CD4-positive, alpha-beta T cell treated with Interleukin-6 at 100 ng/mL for 8 hours (primary cell): Measurements from ENCODE around the gene GBGT1.

Source experiments
- DNase-seq: peaks from one replicate; pipeline ENCODE4 v3.0.0-alpha.2; 2020; ENCODE audit warnings: mixed read lengths, low spot score

The GBGT1 gene

DNA sequence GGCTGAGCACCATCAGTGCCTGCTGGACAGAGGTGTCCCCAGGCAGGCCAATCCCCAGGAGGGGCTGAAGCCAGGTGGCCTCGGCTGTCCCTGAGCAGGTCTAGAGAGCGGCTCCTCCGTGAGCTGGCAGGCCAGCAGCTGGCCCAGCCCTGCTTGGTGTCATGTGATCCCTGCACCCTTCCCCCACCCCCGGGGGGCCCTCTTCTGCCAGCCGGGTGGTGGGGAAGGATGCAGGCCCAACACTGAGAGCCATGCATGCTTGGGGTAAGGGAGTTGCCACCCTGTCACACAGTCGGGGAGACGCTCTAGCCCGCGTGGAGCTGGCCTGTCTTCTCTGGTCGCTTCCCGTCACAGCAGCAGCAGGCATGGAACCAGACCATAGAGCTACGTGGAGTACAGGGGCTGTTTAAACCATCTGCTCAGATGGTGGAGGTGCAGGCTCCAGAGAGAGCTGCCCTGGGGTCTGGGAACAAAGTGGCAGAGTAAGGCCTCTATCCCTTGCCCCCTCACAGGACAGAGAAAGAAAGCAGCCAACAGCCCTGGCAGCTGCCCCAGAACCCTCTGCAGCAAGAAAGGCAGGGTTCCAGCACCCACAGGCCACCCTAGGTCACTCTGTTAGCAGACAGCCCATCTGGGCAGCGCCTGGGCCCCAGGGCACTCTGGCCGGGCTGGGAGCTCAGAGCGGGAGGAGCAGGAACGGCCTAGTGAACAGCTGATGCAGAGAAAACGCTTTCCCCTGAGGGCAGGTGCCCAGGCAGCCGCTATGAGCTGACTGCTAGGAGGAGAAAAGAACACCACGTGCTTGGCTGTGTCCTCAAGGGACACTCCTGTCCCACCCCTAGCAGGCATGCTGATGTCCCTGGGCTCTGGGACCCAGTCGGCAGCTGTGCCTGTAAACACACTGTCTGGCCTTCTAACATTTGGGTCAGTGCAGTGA lies 49.5 kb downstream of the GBGT1 start:
- DNase-seq, result no peak

DNA sequence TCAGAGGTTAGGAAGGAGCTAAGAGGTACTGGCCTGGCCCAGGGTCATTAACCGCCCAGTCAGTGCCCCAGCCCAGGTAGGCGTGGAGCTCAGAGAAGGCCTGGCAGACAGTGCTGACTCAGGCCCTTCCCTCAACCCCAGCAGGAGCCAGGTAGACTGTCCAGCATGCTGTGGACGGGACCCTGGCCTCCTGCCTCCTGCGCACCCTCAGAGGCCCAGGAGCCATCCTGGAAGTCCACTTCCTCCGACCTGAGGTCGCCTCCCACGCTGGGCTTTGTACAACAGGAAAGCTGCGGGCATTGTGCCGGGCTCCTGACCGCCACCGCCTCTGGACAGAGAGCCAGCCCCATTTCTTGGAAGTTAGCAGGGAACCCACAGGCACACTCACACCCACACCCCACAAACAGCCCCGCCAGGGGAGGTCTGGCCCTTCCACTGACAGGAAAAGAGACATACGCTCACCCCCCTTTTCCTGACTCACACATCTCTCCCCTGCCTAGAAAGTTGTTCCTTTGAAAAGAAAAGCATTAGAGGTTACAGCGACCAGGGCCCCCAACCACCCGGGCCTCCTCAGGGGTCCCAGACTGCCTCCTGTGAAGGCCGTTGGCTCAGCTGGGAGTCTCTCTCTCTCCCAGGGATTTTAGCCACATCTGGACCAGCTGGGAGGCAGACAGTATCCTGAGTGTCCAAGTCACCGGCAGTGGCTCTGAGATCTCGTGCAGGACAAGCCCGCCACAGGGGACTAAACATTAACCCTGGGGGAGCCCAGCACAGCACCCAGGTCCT lies 50.4 kb downstream of the GBGT1 start:
- no peak for DNase-seq

DNA sequence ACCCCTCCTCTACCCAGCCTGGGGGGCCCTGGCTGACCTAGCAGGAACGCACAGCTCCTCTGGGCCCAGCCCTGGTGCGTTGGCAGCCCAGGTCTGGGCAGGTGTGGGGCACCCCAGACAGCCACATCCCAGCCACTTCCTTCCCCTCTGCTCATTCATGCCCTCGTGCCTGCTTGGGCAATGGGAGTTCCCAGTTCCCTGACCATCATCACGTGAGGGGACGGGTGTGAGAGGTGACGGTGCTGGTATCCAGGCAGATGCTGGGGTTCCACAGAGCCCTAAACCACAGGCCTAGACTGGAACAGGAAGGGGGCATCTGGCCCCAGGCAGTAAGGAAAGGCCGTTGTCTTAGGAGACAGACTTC lies 51.1 kb downstream of the GBGT1 start:
- DNase-seq, result peak; percentile 33

- no peak for DNase-seq
Measured at GRCh38 chr9:133111808-133112662, 51.7 kb downstream of the GBGT1 start.

DNA sequence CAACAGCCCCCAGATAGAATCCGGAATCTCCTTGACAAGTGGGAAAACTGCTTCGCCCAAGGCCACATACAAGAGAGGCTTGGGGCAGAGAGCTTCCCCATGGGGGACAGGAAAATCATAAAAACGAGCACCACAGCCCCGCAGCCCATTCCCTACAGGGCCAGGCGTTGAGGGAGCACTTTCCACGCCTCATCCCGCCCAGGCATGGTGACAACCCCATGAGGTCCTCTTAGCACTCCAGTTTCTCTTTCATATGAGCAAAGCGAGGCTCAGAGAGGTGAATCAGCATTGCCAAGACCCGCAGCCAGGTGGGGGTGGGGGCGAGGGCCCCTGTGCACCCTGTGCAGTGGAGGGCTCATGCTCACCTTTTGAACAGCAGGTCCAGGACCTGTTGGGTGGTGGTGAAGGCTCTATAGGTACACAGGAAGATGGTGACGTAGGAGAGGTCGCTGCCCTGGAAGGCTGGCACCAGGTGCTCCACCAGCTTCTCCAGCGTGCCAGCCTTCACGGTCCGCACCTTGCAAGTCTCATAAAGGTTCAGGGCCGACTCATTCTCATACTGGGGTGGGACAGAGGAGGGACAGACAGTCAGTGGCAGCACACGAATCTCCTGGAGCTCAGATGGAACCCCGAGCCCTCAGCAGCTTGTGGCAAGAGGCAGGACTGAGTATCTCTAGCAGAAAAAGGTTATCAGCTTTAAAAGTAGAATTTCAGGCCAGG lies 53.6 kb downstream of the GBGT1 start:
- no peak for DNase-seq

GRCh38 chr9:133108794-133109641 lies 54.7 kb downstream of the GBGT1 start:
- no peak for DNase-seq

DNA sequence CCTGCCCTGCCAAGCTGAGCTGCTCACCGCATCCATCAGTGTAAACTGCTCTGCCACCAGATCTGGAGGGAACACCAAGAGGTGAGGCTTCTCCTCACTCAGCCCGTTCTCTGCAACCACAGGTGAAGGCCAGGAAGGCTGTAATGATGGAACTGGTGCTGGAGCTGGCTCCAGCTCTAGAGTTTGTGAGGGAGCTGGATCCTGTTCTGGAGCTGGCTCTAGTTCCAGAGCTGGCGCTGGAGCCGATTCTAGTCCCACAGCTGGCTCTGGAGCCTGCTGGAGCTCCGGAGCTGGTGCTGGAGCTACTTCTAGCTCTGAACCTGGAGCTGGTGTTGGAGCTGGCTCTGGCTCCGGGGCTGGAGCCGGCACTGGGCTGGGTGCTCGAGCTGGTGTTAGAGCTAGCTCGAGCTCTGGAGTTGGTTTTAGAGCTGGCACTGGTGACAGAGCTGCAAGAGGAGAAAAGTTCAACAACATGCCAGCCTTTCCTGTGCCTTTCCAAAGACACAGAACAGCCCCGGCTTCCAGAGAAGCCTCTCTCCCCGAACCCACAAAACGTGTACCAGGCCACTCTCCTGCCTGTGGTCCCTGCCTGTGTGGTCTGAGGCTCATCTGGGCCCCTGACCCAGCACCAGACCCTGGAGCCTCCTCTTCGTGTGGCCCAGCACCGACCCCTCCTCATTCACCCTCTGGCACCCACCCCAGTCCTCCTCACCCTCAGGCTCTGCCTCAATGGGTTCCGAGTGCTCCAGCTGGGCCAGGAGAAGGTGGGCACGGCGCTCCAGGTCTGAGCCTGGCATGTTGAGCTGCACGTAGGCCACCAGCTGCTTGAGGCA lies 55.5 kb downstream of the GBGT1 start:
- no peak for DNase-seq

- DNase-seq, result no peak
Measured at GRCh38 chr9:133107245-133107722, 56.4 kb downstream of the GBGT1 start.

DNA sequence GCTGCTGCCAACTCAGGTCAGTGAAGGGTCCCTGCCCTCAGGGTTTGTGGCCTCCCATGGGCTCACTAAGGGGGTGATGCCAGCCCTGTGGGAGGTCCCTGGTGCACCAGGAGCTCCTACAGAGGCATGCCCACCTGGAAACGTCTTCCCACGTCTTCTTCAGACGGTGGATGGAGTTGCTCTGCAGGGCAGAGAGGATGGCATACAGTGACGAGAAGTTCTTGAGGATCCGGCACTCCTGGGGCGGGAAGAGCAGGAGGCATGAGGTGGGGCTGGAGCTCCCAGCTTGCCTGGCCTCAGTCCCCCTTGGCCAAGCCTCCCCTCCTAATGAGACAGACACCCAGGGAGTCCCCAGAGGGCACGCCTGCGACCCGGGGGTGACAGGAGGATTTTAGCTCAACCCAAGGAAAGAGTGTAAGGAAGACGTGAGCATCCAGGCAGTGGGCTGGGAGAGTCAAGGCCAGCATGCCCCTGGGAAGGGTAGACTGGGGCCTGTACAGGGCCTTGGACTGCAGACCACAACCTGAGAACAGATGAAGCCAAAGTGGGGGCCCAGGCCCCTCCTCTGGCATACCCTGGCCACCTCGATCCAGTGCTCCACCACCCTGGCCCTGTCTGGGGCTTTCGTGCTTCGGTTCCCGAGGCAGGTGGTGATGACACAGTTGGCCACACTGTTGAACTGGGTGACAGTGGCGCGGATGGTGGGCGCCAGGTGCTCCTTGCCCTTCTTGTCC lies 57.0 kb downstream of the GBGT1 start:
- no peak for DNase-seq

DNA sequence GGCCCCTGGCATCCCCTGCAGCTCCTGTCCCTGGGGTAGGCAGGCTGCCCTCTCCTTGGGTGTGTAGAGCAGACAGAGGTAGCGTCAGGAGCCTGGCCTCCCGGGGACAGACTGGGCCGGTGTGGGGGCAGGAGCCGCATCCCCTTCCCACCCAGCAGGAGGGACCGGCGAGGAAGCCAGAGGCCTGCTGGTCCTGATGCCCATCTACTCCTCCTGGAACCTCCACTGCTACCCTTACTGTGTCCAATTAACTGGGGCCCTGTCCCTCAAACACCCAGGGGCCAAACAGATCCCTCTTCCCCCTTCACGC lies 58.3 kb downstream of the GBGT1 start:
- no peak for DNase-seq

DNA sequence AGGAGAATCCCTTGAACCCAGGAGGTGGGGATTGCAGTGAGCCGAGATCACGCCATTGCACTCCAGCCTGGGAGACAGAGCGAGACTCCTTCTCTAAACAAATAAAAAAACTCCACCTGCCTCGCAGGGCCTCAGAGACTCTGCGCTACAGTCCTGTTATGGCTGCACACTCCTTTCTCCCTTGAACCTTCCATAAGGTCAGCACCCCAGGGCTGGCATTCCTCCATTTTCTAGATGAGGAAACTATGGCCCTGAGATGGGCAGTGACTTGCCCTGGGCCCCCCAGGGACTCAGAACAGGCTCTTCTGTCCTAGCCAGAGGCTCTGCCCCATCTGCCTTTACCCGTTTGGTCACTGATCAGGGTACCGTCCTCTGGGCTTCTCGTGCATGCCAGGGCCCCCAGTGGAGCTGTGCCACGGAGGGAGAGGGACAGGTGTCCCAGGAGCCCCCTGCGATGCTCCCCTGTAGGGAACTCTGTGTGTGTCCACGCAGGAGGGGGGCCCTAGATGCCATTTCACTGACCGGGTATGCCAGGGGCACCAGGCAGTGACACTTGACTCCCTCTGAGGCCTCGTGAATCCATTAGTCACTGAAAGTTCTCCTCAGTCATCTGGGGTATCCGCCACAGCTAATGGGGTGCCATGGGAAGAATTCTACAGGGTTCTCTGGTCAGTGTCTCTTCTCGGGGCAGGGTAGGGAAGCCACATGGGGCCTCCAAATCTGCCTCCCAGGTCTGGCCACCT lies 58.8 kb downstream of the GBGT1 start:
- no peak for DNase-seq

GRCh38 chr9:133103987-133104505 lies 59.7 kb downstream of the GBGT1 start:
- DNase-seq, result no peak

GRCh38 chr9:133103183-133103986 lies 60.3 kb downstream of the GBGT1 start:
- DNase-seq, result peak; percentile 45
